IMR-90 (cell line): ENCODE measurements around the gene CST9. TPM values are rescaled to one million over a fixed set of nuclear protein-coding genes. Genes with fewer than 3 reads are reported as not detected.

ENCODE experiments used
- ATAC-seq: fragments of 200-7000 bp; cut with Tn5 transposase; 2 replicates; pipeline ENCODE4 v1.9.1; 2020; ENCODE audit warnings: low read depth, mild to moderate bottlenecking, moderate library complexity
- BruUV-seq: library from RNA; stranded (reverse); fragments of 400-500 nt; replicated peaks from 2 replicates; lab custom pipeline; 2021; lab: Mats Ljungman, UMichigan
- CTCF ChIA-PET: fragments of 300-600 bp; formaldehyde crosslinking; extraction: SDS; loops from one replicate; lab custom pipeline; 2021; ENCODE audit warnings: antibody characterized with exemption; lab: Yijun Ruan, JAX
- POLR2A ChIA-PET: fragments of 300-600 bp; sonication (Branson Sonifier 250); formaldehyde crosslinking; loops from one replicate; lab custom pipeline; 2022; ENCODE audit warnings: antibody characterized with exemption; ENCODE audit not compliant: unreplicated experiment; lab: Charles Lee
- DNase-seq: peaks from one replicate; pipeline ENCODE4 v3.0.0; 2013
- H2AFZ ChIP-seq: replicated peaks from 2 replicates; pipeline ENCODE3; 2013; ENCODE audit warnings: low read length, mild to moderate bottlenecking; ENCODE audit not compliant: poor library complexity
- H2AK5ac ChIP-seq: 2 replicates; pipeline ENCODE4 v1.6.1; 2013; ENCODE audit warnings: low read depth, low read length, inconsistent platforms
- H2AK9ac ChIP-seq: replicated peaks from 2 replicates; pipeline ENCODE3; 2013; ENCODE audit warnings: mild to moderate bottlenecking, low read depth, low read length, moderate library complexity; ENCODE audit not compliant: poor library complexity
- H2BK120ac ChIP-seq: 2 replicates; pipeline ENCODE4 v1.6.1; 2013; ENCODE audit warnings: low read depth, low read length, inconsistent platforms
- H2BK15ac ChIP-seq: 3 replicates; pipeline ENCODE4 v1.6.1; 2013; ENCODE audit warnings: low read depth, low read length, inconsistent platforms
- H2BK20ac ChIP-seq: 2 replicates; pipeline ENCODE4 v1.6.1; 2013; ENCODE audit warnings: low read depth, mild to moderate bottlenecking, inconsistent platforms, low read length, moderate library complexity
- H2BK5ac ChIP-seq: 2 replicates; pipeline ENCODE4 v1.6.1; 2013; ENCODE audit warnings: mild to moderate bottlenecking, low read depth, low read length, inconsistent platforms; ENCODE audit not compliant: poor library complexity, severe bottlenecking
- H3K14ac ChIP-seq: replicated peaks from 2 replicates; pipeline ENCODE4 v1.6.1; 2013; ENCODE audit warnings: low read depth, low read length, inconsistent platforms
- H3K18ac ChIP-seq: 2 replicates; pipeline ENCODE4 v1.6.1; 2013; ENCODE audit warnings: low read depth, low read length, control low read depth
- H3K23ac ChIP-seq: 2 replicates; pipeline ENCODE4 v1.6.1; 2013; ENCODE audit warnings: low read depth, low read length, inconsistent platforms
- H3K27ac ChIP-seq: 2 replicates; pipeline ENCODE4 v1.5.1; 2013; ENCODE audit warnings: mild to moderate bottlenecking, control low read depth, low read length; ENCODE audit not compliant: insufficient read depth
- H3K27me3 ChIP-seq: 2 replicates; pipeline ENCODE4 v1.6.1; 2013; ENCODE audit warnings: low read length; ENCODE audit not compliant: control insufficient read depth, insufficient read depth
- H3K36me3 ChIP-seq: 2 replicates; pipeline ENCODE4 v1.6.1; 2013; ENCODE audit warnings: low read length, mixed read lengths; ENCODE audit not compliant: control insufficient read depth, insufficient read depth
- H3K4ac ChIP-seq: 2 replicates; pipeline ENCODE4 v1.6.1; 2013; ENCODE audit warnings: low read depth, low read length, inconsistent platforms
- H3K4me1 ChIP-seq: 2 replicates; pipeline ENCODE4 v1.6.1; 2013; ENCODE audit warnings: low read length, mixed read lengths; ENCODE audit not compliant: control insufficient read depth, insufficient read depth
- H3K4me2 ChIP-seq: 2 replicates; pipeline ENCODE4 v1.6.1; 2013; ENCODE audit warnings: low read depth, mild to moderate bottlenecking, control low read depth, low read length, moderate library complexity
- H3K4me3 ChIP-seq: 2 replicates; pipeline ENCODE4 v1.5.1; 2013; ENCODE audit warnings: low read depth, mild to moderate bottlenecking, control low read depth, low read length, moderate library complexity; ENCODE audit not compliant: insufficient read depth
- H3K56ac ChIP-seq: 2 replicates; pipeline ENCODE4 v1.6.1; 2013; ENCODE audit warnings: low read length, inconsistent platforms; ENCODE audit not compliant: insufficient read depth; ENCODE audit errors: extremely low read depth
- H3K79me1 ChIP-seq, 2 experiments: 2 replicates each; pipeline ENCODE4 v1.6.1; 2013; ENCODE audit warnings: low read length in 2 of 2, inconsistent platforms in 1 of 2, low read depth in 1 of 2
- H3K9ac ChIP-seq: 2 replicates; pipeline ENCODE4 v1.6.1; 2013; ENCODE audit warnings: low read depth, low read length, control low read depth
- H3K9me1 ChIP-seq: 2 replicates; pipeline ENCODE4 v1.6.1; 2013; ENCODE audit warnings: low read length, inconsistent platforms; ENCODE audit not compliant: insufficient read depth
- H3K9me3 ChIP-seq: 2 replicates; pipeline ENCODE4 v1.6.1; 2013; ENCODE audit warnings: low read length; ENCODE audit not compliant: control insufficient read depth, insufficient read depth
- H4K20me1 ChIP-seq: 2 replicates; pipeline ENCODE4 v1.6.1; 2013; ENCODE audit warnings: low read length, inconsistent platforms; ENCODE audit not compliant: insufficient read depth
- H4K5ac ChIP-seq: 2 replicates; pipeline ENCODE4 v1.6.1; 2013; ENCODE audit warnings: mild to moderate bottlenecking, low read depth, low read length, control low read depth
- H4K8ac ChIP-seq, 2 experiments: 2 replicates each; pipeline ENCODE4 v1.6.1; 2013; ENCODE audit warnings: low read depth in 2 of 2, low read length in 2 of 2, control low read depth in 1 of 2, inconsistent platforms in 1 of 2
- H4K91ac ChIP-seq: 2 replicates; pipeline ENCODE4 v1.6.1; 2013; ENCODE audit warnings: low read depth, low read length, inconsistent platforms; ENCODE audit not compliant: insufficient read depth
- CHD1 ChIP-seq: IDR thresholded peaks from 2 replicates; pipeline ENCODE4 v1.6.1; 2012; ENCODE audit warnings: low read depth, low read length, improper control_type of control experiment
- FOS ChIP-seq: fragments of 150-350 bp; IDR thresholded peaks from 2 replicates; pipeline ENCODE4 v1.6.1; 2016; ENCODE audit warnings: low read depth, low read length
- MXI1 ChIP-seq: IDR thresholded peaks from 2 replicates; pipeline ENCODE4 v1.6.1; 2012; ENCODE audit warnings: low read depth, mild to moderate bottlenecking, low read length, moderate library complexity, borderline replicate concordance
- RAD21 ChIP-seq: IDR thresholded peaks from 2 replicates; pipeline ENCODE4 v1.6.1; 2012; ENCODE audit warnings: low read length, improper control_type of control experiment
- RCOR1 ChIP-seq: IDR thresholded peaks from 2 replicates; pipeline ENCODE4 v1.6.1; 2012; ENCODE audit warnings: mild to moderate bottlenecking, low read length, improper control_type of control experiment; ENCODE audit not compliant: insufficient replicate concordance
- SMC3 ChIP-seq: fragments of 150-350 bp; IDR thresholded peaks from 2 replicates; pipeline ENCODE4 v1.6.1; 2016; ENCODE audit warnings: low read depth, mild to moderate bottlenecking, antibody characterized with exemption, low read length, moderate library complexity
- WGBS, 2 experiments: methylation state at CpG; one replicate each; pipeline versions ENCODE4 v1.1.5 to v1.1.7; 2013; ENCODE audit warnings: missing lambda C conversion rate in 2 of 2; ENCODE audit not compliant: insufficient read length in 1 of 2; ENCODE audit errors: extremely low coverage in 2 of 2; 5-methylcytosine and 5-hydroxymethylcytosine counted together
- dilution Hi-C: fragments of 300-500 bp; cut with HindIII; formaldehyde crosslinking; loops from one replicate; pipeline ENCODE4 v1.14.3; 2018; ENCODE audit warnings: low sequenced_read_pairs; ENCODE audit not compliant: unreplicated experiment
- in situ Hi-C: fragments of 300-500 bp; cut with MboI; formaldehyde crosslinking; loops from 3 replicates; pipeline ENCODE4 v1.14.3; 2019; ENCODE audit warnings: low sequenced_read_pairs, inconsistent platforms, mixed read lengths
- intact Hi-C: fragments of 100-400 bp; cut with micrococcal nuclease; formaldehyde crosslinking; loops from 2 replicates; pipeline ENCODE4 v1.10.0; 2022
- polyA plus RNA-seq, 3 experiments: library from polyadenylated mRNA; depleted of rRNA; stranded (reverse); fragments of >200 nt; gene quantifications; 2 replicates each; pipeline ENCODE4 v1.2.3, GENCODE V29; 2012; ENCODE audit warnings: low replicate concordance in 1 of 3
- total RNA-seq: library from RNA; depleted of rRNA; stranded (reverse); fragments of >200 nt; gene quantifications from 2 replicates; pipeline ENCODE4 v1.2.3, GENCODE V29; 2012

CST9 gene
- total and polyA plus RNA-seq, 2 of the 4 experiments (the other 2 are of a cell fraction), result not detected

DNA sequence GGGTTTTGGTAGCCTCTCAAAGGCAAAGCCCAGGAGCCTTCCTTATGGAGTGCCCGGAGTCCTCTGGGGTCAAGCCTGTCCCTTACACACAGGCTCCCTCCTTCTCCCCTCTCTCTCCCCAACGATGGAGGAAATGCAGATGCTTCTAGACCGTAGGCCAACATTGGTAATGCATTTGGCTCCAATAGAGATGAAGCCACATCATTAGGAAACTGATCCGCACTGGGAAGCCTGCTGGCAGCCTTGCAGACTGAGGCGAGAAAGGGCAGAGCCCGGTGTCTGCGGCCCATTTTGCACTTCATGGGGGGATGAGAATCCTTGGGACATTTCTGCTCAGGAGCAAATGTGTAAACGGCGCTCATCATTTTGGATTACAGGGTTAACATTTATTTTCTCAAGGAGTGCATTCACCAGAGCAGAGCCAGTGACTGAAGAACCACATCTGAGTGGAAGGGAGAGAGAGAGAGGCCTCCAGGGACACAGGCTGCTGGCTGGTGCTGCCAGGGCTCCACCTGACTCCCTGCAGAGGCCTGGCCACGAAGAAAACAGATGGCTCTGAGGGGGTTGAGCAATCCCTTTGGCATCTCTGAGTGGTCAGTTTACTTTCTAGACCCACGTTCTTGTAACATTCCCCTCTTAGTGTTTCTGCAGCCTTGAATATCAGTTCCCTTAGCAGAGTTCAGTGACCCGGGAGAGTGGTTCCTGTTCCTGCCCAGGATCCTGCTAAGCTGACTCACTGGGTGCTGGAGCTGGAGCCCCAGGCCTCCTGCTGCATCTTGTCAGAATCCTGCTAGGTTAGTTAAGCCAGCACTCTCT, 36.4 kb upstream of the CST9 start (continued):
- TF ChIP-seq SMC3 (no peak), MXI1 (no peak)

DNA sequence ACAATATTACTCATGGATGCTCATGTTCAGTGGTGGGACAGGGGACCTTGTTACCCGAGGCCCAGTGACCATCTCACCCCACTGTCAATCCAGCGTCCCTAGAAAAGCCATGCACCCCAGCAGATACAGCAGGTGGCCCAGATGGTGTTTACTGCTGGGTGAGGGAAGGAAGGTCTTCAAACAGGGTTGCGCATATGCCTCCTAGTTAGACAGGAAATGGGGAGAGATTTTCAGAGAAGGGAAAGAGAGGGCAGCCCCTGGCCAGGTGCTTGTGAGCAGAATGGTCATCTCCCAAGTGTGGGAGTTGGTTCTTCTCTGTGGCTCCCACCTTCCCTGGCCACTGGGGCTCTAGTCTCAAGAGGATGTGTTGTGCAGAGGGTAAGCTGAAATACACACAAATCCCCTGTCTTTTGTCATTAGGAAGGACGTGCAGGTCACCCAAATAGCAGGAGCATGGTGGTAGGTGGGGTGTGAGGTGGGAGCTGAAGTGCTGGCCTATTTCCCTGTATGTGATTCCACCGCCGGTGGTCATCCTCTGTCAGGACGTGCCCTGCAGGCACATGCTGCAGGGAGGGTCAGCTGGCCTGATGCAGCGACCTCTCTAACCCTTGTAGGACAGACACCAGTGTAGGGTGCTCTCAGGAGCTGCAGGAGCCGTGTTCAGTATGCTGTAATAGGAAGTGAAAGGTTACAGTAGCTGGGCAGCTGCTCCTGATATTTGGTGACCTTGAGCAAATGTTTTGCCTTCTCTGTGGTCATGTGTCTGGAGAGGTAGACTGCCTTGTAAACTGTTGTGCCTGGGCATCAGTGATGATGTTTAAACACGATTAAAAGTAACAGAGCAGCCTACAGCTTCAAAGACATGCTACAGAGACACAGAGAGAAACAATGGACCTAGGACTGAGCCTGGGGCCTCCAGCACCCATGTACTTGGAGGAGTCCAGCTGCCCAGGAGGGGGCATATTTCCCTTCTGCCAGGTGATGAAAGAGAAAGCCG, 35.3 kb upstream of the CST9 start:
- no peak overlapping the region for H2BK15ac ChIP-seq
- dilution Hi-C loops (no loop called here), intact Hi-C loops (no loop called here), in situ Hi-C loops (loop anchor here (25.0 kb wide), 2 partner anchors 1621 to 1771 kb away; partner anchors contain the start of gene GINS1)
- H2BK120ac ChIP-seq, result no peak overlapping the region
- no peak overlapping the region for H3K4ac ChIP-seq
- no peaks in the 10 kb centered on the region for H3K9me3 ChIP-seq
- DNase-seq, result no peak
- H2AFZ ChIP-seq, result peak overlapping the region; percentile 5
- no peak overlapping the region for H3K18ac ChIP-seq
- no peak for ATAC-seq
- H3K14ac ChIP-seq, result no peak overlapping the region
- TF ChIP-seq FOS, result no peak
- no peak for TF ChIP-seq RAD21
- no peak for TF ChIP-seq RCOR1
- no peak for TF ChIP-seq CHD1
- H3K4me3 ChIP-seq, result no peak overlapping the region
- H3K4me1 ChIP-seq, result peaks cover 11% of the 10 kb centered on the region
- ChIA-PET POLR2A (no interaction called here), CTCF (no interaction called here)
- no peak overlapping the region for H3K4me2 ChIP-seq
- no peak overlapping the region for H3K23ac ChIP-seq
- no peak overlapping the region for H3K56ac ChIP-seq
- H2BK20ac ChIP-seq, result no peak overlapping the region
- H2AK5ac ChIP-seq, result no peak overlapping the region
- BruUV-seq, result no TSS peak
- no peak overlapping the region for H4K91ac ChIP-seq
- H4K20me1 ChIP-seq, result no peaks in the 10 kb centered on the region; the same call in 1 of the 2 replicates
- no peak overlapping the region for H2AK9ac ChIP-seq
- no peak overlapping the region for H4K8ac ChIP-seq
- H3K27me3 ChIP-seq, result no peaks in the 10 kb centered on the region
- peaks cover 5 to 11% of the 10 kb centered on the region in 2 experiments; a peak in 3 of 4 replicates for H3K79me1 ChIP-seq
- no peak overlapping the region for H3K9ac ChIP-seq
- no peak overlapping the region for H2BK5ac ChIP-seq
- WGBS, 2 experiments, result 74% methylated on average over 5 of the region's 11 CpGs; no CpG with 5 or more reads in 1 of the 2 experiments
- H4K5ac ChIP-seq, result no peak overlapping the region
- H3K9me1 ChIP-seq, result peaks cover 6% of the 10 kb centered on the region
- H3K27ac ChIP-seq, result no peak overlapping the region
- no peaks in the 10 kb centered on the region for H3K36me3 ChIP-seq
